Neural cell (in vitro differentiated cells): Measurements from ENCODE around the gene PSMC3. TPM values are rescaled to one million over a fixed set of nuclear protein-coding genes. Genes with fewer than 3 reads are reported as not detected.

ENCODE experiments used
- H2AFZ ChIP-seq: fragments of 200-600, 300-800 bp; sonication (generic), shearing (Covaris generic); 2 replicates; pipeline ENCODE4 v1.6.0; 2014; ENCODE audit warnings: low read depth, mild to moderate bottlenecking, antibody characterized with exemption, low read length, moderate library complexity
- H3F3A ChIP-seq: fragments of 200-600 bp; shearing (Covaris generic); 2 replicates; pipeline ENCODE4 v1.6.1; 2016; ENCODE audit warnings: mild to moderate bottlenecking, moderate library complexity, mixed read lengths, antibody characterized with exemption, low read length; ENCODE audit not compliant: insufficient read depth, poor library complexity, severe bottlenecking
- H3K27ac ChIP-seq: fragments of 200-600, 300-800 bp; sonication (generic), shearing (Covaris generic); 2 replicates; pipeline ENCODE4 v1.5.1; 2014; ENCODE audit warnings: mild to moderate bottlenecking, low read length, moderate library complexity
- H3K27me3 ChIP-seq: fragments of 300-800, 200-600 bp; sonication (generic), shearing (Covaris generic); 2 replicates; pipeline ENCODE4 v1.6.0; 2014; ENCODE audit warnings: mild to moderate bottlenecking, low read depth, low read length, moderate library complexity; ENCODE audit not compliant: insufficient read depth
- H3K36me3 ChIP-seq: fragments of 300-800, 200-600 bp; sonication (generic), shearing (Covaris generic); 2 replicates; pipeline ENCODE4 v1.5.1; 2014; ENCODE audit warnings: mild to moderate bottlenecking, antibody characterized with exemption, low read length, moderate library complexity; ENCODE audit not compliant: insufficient read depth
- H3K4me2 ChIP-seq: fragments of 300-800, 200-600 bp; sonication (generic), shearing (Covaris generic); 2 replicates; pipeline ENCODE4 v1.6.0; 2014; ENCODE audit warnings: mild to moderate bottlenecking, low read length
- H3K4me3 ChIP-seq: fragments of 300-800, 200-600 bp; sonication (generic), shearing (Covaris generic); 2 replicates; pipeline ENCODE4 v1.5.1; 2014; ENCODE audit warnings: mild to moderate bottlenecking, low read length, moderate library complexity
- H3K79me2 ChIP-seq: fragments of 200-600 bp; shearing (Covaris generic); replicated peaks from 2 replicates; pipeline ENCODE4 v1.6.0; 2014; ENCODE audit warnings: mild to moderate bottlenecking, low read length, moderate library complexity; ENCODE audit not compliant: insufficient read depth
- H3K9ac ChIP-seq: fragments of 300-800, 200-600 bp; sonication (generic), shearing (Covaris generic); 2 replicates; pipeline ENCODE4 v1.6.1; 2016; ENCODE audit warnings: mild to moderate bottlenecking, low read length, mixed read lengths
- H3K9me2 ChIP-seq: fragments of 200-600 bp; shearing (Covaris generic); 2 replicates; pipeline ENCODE4 v1.6.1; 2016; ENCODE audit warnings: mild to moderate bottlenecking, low read length, mixed read lengths; ENCODE audit not compliant: insufficient read depth
- H3K9me3 ChIP-seq: fragments of 200-600, 300-800 bp; sonication (generic), shearing (Covaris generic); 2 replicates; pipeline ENCODE4 v1.6.1; 2016; ENCODE audit warnings: mild to moderate bottlenecking, mixed run types, low read length, moderate library complexity, mixed read lengths
- H4K20me1 ChIP-seq: fragments of 200-600 bp; shearing (Covaris generic); 2 replicates; pipeline ENCODE4 v1.6.1; 2016; ENCODE audit warnings: mild to moderate bottlenecking, mixed run types; ENCODE audit not compliant: insufficient read depth
- CTCF ChIP-seq: fragments of 450-650 bp; IDR thresholded peaks from 2 replicates; pipeline ENCODE4 v1.5.1; 2014; ENCODE audit warnings: antibody characterized with exemption, mild to moderate bottlenecking, moderate library complexity; ENCODE audit not compliant: poor library complexity, severe bottlenecking
- EP300 ChIP-seq: fragments of 450-650 bp; conservative IDR thresholded peaks from 2 replicates; pipeline ENCODE4 v1.6.1; 2014; ENCODE audit warnings: antibody characterized with exemption, mild to moderate bottlenecking, moderate library complexity; ENCODE audit not compliant: poor library complexity, severe bottlenecking
- EZH2 ChIP-seq: fragments of 200-600, 300-800 bp; shearing (Covaris generic), sonication (generic); IDR thresholded peaks from 2 replicates; pipeline ENCODE4 v1.6.1; 2014; ENCODE audit warnings: antibody characterized with exemption, low read length, borderline replicate concordance, mild to moderate bottlenecking; ENCODE audit not compliant: insufficient read depth, poor library complexity, severe bottlenecking
- MXI1 ChIP-seq: fragments of 450-650 bp; conservative IDR thresholded peaks from 2 replicates; pipeline ENCODE4 v1.6.1; 2014; ENCODE audit warnings: antibody characterized with exemption, mild to moderate bottlenecking; ENCODE audit not compliant: poor library complexity, severe bottlenecking
- POLR2AphosphoS5 ChIP-seq: IDR thresholded peaks from 2 replicates; pipeline ENCODE4 v1.6.1; 2012
- RAD21 ChIP-seq: fragments of 450-650 bp; conservative IDR thresholded peaks from 2 replicates; pipeline ENCODE4 v1.6.1; 2014; ENCODE audit warnings: antibody characterized with exemption, mild to moderate bottlenecking, moderate library complexity
- SMC3 ChIP-seq: fragments of 450-650 bp; conservative IDR thresholded peaks from 2 replicates; pipeline ENCODE4 v1.6.1; 2014; ENCODE audit warnings: antibody characterized with exemption, mild to moderate bottlenecking, moderate library complexity; ENCODE audit not compliant: poor library complexity
- TAF1 ChIP-seq: IDR thresholded peaks from 2 replicates; pipeline ENCODE4 v1.6.1; 2012; ENCODE audit warnings: low read depth
- polyA plus RNA-seq: library from polyadenylated mRNA; depleted of rRNA; stranded (reverse); fragments of >200 nt; gene quantifications from 2 replicates; pipeline ENCODE4 v1.2.3, GENCODE V29; 2014
- TF ChIP-seq, protein P1 (sequence below): IDR thresholded peaks from 2 replicates; pipeline ENCODE4 v1.6.1; 2012; ENCODE audit warnings: borderline replicate concordance

Gene PSMC3
- polyA plus RNA-seq, 1 donor from 2014 or later, result 157 TPM

GRCh38 chr11:47392546-47393162, 33.6 kb downstream of the PSMC3 start:
- Histone ChIP-seq H3K36me3 (no peaks in the 10 kb centered on the region), H3K9me3 (no peaks in the 10 kb centered on the region), H3K27me3 (no peaks in the 10 kb centered on the region), H3K9ac (no peak overlapping the region), H3K9me2 (no peaks in the 10 kb centered on the region), H3K27ac (no peak overlapping the region), H4K20me1 (no peaks in the 10 kb centered on the region), H3K4me2 (no peak overlapping the region), H3K4me3 (no peak overlapping the region), H3F3A (no peaks in the 10 kb centered on the region), H2AFZ (no peak overlapping the region), H3K79me2 (no peaks in the 10 kb centered on the region)
- TF ChIP-seq CTCF, result no peak
- TF ChIP-seq SMC3, result no peak
- no peak for TF ChIP-seq EZH2

DNA sequence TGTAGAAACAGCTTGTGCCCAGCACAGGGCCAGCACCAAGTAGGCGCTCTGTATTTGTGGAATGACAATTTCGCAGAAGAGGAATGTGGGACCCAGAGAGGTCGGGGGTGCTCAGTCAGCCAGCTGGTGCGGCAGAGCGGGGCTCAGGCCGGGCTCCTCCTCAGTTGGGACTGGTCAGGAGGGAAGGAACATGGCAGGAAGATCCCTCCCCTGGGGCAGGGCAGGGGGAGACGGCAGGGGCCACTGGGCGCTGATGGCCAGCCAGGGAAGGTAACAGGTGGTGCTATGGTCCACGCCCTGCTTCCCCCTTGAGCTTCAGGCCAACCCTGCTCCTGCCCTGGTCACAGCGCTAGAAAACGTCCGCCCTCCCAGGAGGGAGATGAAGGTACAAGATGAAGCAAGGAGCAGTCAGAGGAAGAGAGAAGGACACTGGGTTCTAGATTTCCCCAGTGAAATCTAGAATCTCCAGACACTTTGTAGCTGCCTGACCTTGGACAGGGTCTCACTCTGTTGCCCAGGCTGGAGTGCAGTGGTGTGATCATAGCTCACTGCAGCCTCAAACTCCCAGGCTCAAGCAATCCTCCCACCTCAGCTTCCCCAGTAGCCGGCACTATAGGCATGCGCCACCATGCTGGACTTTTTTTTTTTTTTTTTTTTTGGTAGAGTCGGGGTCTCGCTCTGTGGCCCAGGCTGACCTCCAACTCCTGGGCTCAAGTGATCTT, 34.4 kb downstream of the PSMC3 start:
- H3K27ac ChIP-seq, result no peak overlapping the region
- no peak overlapping the region for H2AFZ ChIP-seq
- no peak overlapping the region for H3K4me2 ChIP-seq
- H3K36me3 ChIP-seq, result no peaks in the 10 kb centered on the region
- no peak overlapping the region for H3K9ac ChIP-seq
- TF ChIP-seq SMC3 (no peak), EP300 (no peak), MXI1 (no peak), POLR2AphosphoS5 (no peak), EZH2 (no peak), TAF1 (no peak), CTCF (no peak), RAD21 (no peak)
- TF ChIP-seq, protein P1, sequence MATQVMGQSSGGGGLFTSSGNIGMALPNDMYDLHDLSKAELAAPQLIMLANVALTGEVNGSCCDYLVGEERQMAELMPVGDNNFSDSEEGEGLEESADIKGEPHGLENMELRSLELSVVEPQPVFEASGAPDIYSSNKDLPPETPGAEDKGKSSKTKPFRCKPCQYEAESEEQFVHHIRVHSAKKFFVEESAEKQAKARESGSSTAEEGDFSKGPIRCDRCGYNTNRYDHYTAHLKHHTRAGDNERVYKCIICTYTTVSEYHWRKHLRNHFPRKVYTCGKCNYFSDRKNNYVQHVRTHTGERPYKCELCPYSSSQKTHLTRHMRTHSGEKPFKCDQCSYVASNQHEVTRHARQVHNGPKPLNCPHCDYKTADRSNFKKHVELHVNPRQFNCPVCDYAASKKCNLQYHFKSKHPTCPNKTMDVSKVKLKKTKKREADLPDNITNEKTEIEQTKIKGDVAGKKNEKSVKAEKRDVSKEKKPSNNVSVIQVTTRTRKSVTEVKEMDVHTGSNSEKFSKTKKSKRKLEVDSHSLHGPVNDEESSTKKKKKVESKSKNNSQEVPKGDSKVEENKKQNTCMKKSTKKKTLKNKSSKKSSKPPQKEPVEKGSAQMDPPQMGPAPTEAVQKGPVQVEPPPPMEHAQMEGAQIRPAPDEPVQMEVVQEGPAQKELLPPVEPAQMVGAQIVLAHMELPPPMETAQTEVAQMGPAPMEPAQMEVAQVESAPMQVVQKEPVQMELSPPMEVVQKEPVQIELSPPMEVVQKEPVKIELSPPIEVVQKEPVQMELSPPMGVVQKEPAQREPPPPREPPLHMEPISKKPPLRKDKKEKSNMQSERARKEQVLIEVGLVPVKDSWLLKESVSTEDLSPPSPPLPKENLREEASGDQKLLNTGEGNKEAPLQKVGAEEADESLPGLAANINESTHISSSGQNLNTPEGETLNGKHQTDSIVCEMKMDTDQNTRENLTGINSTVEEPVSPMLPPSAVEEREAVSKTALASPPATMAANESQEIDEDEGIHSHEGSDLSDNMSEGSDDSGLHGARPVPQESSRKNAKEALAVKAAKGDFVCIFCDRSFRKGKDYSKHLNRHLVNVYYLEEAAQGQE, result no peak
- no peaks in the 10 kb centered on the region for H3K9me3 ChIP-seq
- H3K27me3 ChIP-seq, result no peaks in the 10 kb centered on the region
- H3K4me3 ChIP-seq, result no peak overlapping the region
- H3K79me2 ChIP-seq, result no peaks in the 10 kb centered on the region
- no peaks in the 10 kb centered on the region for H3K9me2 ChIP-seq
- no peaks in the 10 kb centered on the region for H3F3A ChIP-seq
- H4K20me1 ChIP-seq, result no peaks in the 10 kb centered on the region
